Measurements from ENCODE around the gene TARS1. TPM values are rescaled to one million over a fixed set of nuclear protein-coding genes. Genes with fewer than 3 reads are reported as not detected.

The TARS1 gene
- total and polyA plus RNA-seq, 2 of the 13 experiments (the other 11 are each of a cell fraction or from before 2014, with no cell fraction given) = 77.0 to 184 TPM

GRCh38 chr5:33440482-33441240, at the start of gene TARS1 (continued):
- TF ChIP-seq PPARG (CRISPR knock-in tag; conservative IDR thresholded peaks at IDR 0.05) = peak; percentile 36; the same call in 1 of the 2 replicates
- peak; percentile 12; the same call in 1 of the 2 replicates for TF ChIP-seq NR2F6 (IDR thresholded peaks at IDR 0.05)
- TF ChIP-seq NR2F6 (CRISPR knock-in tag; IDR thresholded peaks at IDR 0.05) = peak; percentile 72
- peak; percentile 89 for TF ChIP-seq POGZ (CRISPR knock-in tag; IDR thresholded peaks at IDR 0.05)
- peak; percentile 79; the same call in 1 of the 2 replicates for TF ChIP-seq ELF4 (CRISPR knock-in tag; IDR thresholded peaks at IDR 0.05; ENCODE audit: borderline replicate concordance)
- TF ChIP-seq NKX3-1 (CRISPR knock-in tag; IDR thresholded peaks at IDR 0.05) = peak; percentile 76
- 0 out of 2 replicates have a peak, but pooled peaks have one; percentile 10 for TF ChIP-seq JUND (CRISPR knock-in tag; IDR thresholded peaks at IDR 0.05)
- peak; percentile 93 for TF ChIP-seq TFAP4 (IDR thresholded peaks at IDR 0.05; ENCODE audit: borderline replicate concordance, low read depth)
- TF ChIP-seq ZNF740 (CRISPR knock-in tag; IDR thresholded peaks at IDR 0.05) = 0 out of 2 replicates have a peak, but pooled peaks have one; percentile 13
- no peak for TF ChIP-seq TSC22D2 (CRISPR knock-in tag; IDR thresholded peaks at IDR 0.05; ENCODE audit: borderline replicate concordance)
- 0 out of 2 replicates have a peak, but pooled peaks have one; percentile 56 for TF ChIP-seq SNAPC4 (CRISPR knock-in tag; IDR thresholded peaks at IDR 0.05)
- peak; percentile 96 for TF ChIP-seq RXRA (CRISPR knock-in tag; IDR thresholded peaks at IDR 0.05)
- peak; percentile 95 for TF ChIP-seq HNRNPLL (IDR thresholded peaks at IDR 0.05; ENCODE audit: low read depth, low read length, poor library complexity, severe bottlenecking)
- TF ChIP-seq CREB1 (IDR thresholded peaks at IDR 0.05) = peak; percentile 62; the same call in 1 of the 2 replicates
- peak; percentile 89 for TF ChIP-seq CREB1 (CRISPR knock-in tag; IDR thresholded peaks at IDR 0.05)
- TF ChIP-seq HNF1B (CRISPR knock-in tag; IDR thresholded peaks at IDR 0.05) = peak; percentile 59; the same call in 1 of the 2 replicates
- TF ChIP-seq IRF9 (CRISPR knock-in tag; IDR thresholded peaks at IDR 0.05; ENCODE audit: borderline replicate concordance) = peak; percentile 84
- peak; percentile 35; the same call in 1 of the 2 replicates for TF ChIP-seq MIER2 (CRISPR knock-in tag; IDR thresholded peaks at IDR 0.05)
